ENCODE results near the gene CD48.

- no peak for TF ChIP-seq CTCF (IDR thresholded peaks at IDR 0.05)
- no peak for TF ChIP-seq POLR2A (IDR thresholded peaks at IDR 0.05)
- no peak for TF ChIP-seq POLR2AphosphoS5 (IDR thresholded peaks at IDR 0.05)
Observed at GRCh38 chr1:160726114-160726497, 14.5 kb upstream of the CD48 start.
